NCI-H345 (cell line): Measurements from ENCODE around the gene TRIP10.
"Not testable (repeated sequence)": the region's sequence is repeated elsewhere in the genome, so short reads cannot be mapped to it uniquely, and the experiment has no call there.

Experiments
- DNase-seq: peaks from one replicate; lab custom pipeline; 2025; lab: John Stamatoyannopoulos, UW

The TRIP10 gene

GRCh38 chr19:6797646-6798045 lies 58.2 kb downstream of the TRIP10 start:
- no peak for DNase-seq

GRCh38 chr19:6800160-6800790 lies 60.8 kb downstream of the TRIP10 start:
- not testable (repeated sequence) for DNase-seq

- DNase-seq = no peak
Observed at GRCh38 chr19:6800991-6801484, 61.6 kb downstream of the TRIP10 start.
